GM18858 (cell line): ENCODE measurements around the gene KRTAP5-1.

Experiments used
- ATAC-seq: cut with Tn5 transposase; IDR thresholded peaks from one replicate; pipeline ENCODE4 v1.9.1; 2021; ENCODE audit not compliant: unreplicated experiment

KRTAP5-1 gene

DNA sequence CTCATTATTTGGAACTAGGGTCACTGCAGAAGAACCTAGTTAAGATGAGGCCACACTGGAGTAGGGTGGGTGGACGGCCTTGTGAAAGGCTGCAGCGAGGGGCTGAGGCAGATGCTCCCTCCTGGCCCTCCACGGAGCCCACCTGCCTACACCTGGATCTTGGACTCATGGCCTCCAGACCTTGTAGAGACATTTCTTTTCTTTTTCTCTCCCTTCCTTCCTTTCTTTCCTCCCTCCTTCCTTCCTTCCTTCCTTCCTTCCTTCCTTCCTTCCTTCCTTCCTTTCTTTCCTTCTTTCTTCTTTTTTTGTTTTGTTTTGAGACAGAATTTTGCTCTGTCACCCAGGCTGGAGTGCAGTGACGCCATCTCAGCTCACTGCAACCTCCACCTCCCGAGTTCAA, 39.7 kb downstream of the KRTAP5-1 start:
- no peak for ATAC-seq

GRCh38 chr11:1544536-1544935, 40.5 kb downstream of the KRTAP5-1 start:
- no peak for ATAC-seq

DNA sequence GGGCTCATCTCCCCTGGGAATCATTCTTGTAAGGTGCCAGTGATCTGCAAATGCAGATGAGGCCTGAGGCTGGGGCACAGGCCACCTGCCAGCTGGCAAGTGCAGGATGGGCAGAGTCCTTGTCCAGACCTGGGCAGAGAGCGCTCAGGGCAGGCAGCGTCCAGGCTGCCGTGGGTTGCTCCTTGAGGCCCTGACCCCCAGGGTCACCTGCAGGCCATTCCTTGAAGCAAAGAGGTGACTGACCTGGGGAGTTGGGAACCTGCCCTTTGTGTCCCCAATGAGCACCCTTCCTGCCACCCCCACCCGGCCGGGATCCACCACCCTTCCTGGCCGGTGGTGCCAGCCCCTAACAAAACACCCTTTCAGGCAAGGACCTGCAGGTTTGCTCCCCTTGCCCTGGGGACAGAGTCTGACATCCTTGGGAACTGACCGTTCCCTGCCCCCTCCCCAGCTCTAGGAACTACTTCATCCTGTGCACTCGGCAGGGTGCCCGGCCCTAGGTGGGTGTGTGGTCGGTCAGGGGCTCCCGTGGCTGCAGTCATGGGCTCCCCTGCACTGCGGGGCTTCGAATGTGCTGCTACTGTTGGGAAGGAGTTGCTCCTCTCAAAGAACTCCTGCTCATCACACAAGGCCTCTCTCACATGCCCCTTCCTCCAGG, 41.3 kb downstream of the KRTAP5-1 start:
- ATAC-seq, result no peak

GRCh38 chr11:1542267-1542666, 42.8 kb downstream of the KRTAP5-1 start:
- no peak for ATAC-seq

GRCh38 chr11:1541474-1542204, 43.4 kb downstream of the KRTAP5-1 start:
- ATAC-seq, result no peak

GRCh38 chr11:1540074-1540473, 45.0 kb downstream of the KRTAP5-1 start:
- ATAC-seq, result no peak

DNA sequence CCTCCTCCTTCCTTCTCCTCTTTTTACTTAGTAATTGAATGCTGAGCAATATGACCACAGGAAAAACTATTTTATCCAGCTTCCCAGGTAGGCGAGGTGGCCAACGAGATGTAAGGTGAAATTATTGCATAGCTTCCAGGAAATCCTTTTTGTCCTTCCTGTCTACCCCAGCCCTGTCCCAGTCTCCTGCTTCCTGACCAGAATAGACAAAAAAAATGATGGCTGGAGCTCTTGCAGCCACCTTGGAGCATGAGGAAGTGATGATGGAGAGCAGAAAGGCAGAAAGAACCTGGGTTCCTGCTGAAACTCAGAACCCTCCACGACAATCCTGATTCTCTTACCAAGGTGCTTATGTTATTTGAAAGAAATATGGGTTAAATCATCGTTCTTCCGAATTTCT, 46.9 kb downstream of the KRTAP5-1 start:
- ATAC-seq, result no peak

DNA sequence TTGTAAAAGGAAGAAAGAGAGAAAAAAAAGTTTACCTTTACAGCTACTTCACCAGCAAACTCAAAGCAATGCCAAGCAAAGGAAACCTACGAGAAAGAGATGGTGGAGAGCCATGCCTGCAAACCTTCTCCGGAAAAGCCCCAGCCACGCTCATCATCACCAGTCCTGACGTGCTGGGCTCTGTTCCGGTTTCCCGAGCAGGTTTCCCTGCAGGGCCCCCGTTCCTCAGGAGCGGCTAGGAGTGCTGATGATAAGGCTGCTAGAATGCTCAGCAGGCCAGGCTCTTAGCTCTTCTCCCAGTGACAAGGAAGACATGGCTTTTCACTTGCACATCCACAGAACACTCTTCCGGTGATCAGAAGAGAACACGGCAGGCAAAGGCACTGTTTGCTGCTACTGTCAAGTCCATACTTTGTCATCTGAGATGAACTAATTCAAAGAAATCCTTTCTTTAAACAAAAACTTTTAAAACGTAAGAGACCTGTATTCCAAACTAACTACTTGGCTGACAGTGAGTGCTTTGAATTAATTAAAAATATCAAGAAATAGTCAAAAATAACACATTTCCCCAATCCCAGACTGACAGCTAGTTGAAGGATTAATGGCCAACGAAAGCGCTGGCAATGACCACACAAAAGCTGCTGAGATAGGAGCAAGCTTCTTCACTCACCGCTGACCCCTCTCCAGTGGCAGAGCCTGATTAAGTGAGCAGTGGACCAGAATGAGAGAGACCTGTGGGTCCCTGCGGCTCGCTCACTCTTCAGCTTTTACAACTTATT, 48.8 kb downstream of the KRTAP5-1 start:
- no peak for ATAC-seq

GRCh38 chr11:1534682-1535081, 50.4 kb downstream of the KRTAP5-1 start:
- no peak for ATAC-seq
